ENCODE results near the gene ZNF668.
"Not testable (repeated sequence)": the region's sequence is repeated elsewhere in the genome, so short reads cannot be mapped to it uniquely, and the experiment has no call there.

The ZNF668 gene

GRCh38 chr16:31061126-31061812, 12.8 kb downstream of the ZNF668 start:
- DNase-seq (ENCODE audit: low read depth in 2 of 3, low spot score in 2 of 3) = no peak

- DNase-seq (ENCODE audit: low read depth in 2 of 3, low spot score in 2 of 3) = no peak
Measured at GRCh38 chr16:31055613-31056012, 18.4 kb downstream of the ZNF668 start.

- DNase-seq (ENCODE audit: low read depth in 2 of 3, low spot score in 2 of 3) = no peak
Measured at GRCh38 chr16:31052114-31052513, 21.9 kb downstream of the ZNF668 start.

GRCh38 chr16:31050280-31051030, 23.6 kb downstream of the ZNF668 start:
- DNase-seq (ENCODE audit: low read depth in 2 of 3, low spot score in 2 of 3) = no peak

GRCh38 chr16:31043898-31044481, 30.1 kb downstream of the ZNF668 start:
- DNase-seq (ENCODE audit: low read depth in 2 of 3, low spot score in 2 of 3) = no peak

- no peak for DNase-seq (ENCODE audit: low read depth in 2 of 3, low spot score in 2 of 3)
Measured at GRCh38 chr16:31043352-31043751, 30.7 kb downstream of the ZNF668 start.

- no peak for DNase-seq (ENCODE audit: low read depth in 2 of 3, low spot score in 2 of 3)
Measured at GRCh38 chr16:31042866-31043265, 31.2 kb downstream of the ZNF668 start.

GRCh38 chr16:31038993-31039392, 35.0 kb downstream of the ZNF668 start:
- DNase-seq (ENCODE audit: low read depth in 2 of 3, low spot score in 2 of 3) = no peak

GRCh38 chr16:31036691-31037090, 37.3 kb downstream of the ZNF668 start:
- DNase-seq (ENCODE audit: low read depth in 2 of 3, low spot score in 2 of 3) = no peak

GRCh38 chr16:31033709-31034492, 40.1 kb downstream of the ZNF668 start:
- peak; percentile 71 to 72 (median 72) for DNase-seq (ENCODE audit: low read depth in 2 of 3, low spot score in 2 of 3)

- peak; percentile 90 to 92 (median 92) for DNase-seq (ENCODE audit: low read depth in 2 of 3, low spot score in 2 of 3)
Measured at GRCh38 chr16:31032736-31033708, 41.0 kb downstream of the ZNF668 start, which contains the start of gene STX4. Gene STX4, plus strand, starts transcription at chr16:31033558. Its CDS starts 248 bp downstream, at chr16:31033806.

GRCh38 chr16:31031276-31031675, 42.8 kb downstream of the ZNF668 start:
- no peak for DNase-seq (ENCODE audit: low read depth in 2 of 3, low spot score in 2 of 3)

GRCh38 chr16:31029272-31029671, 44.8 kb downstream of the ZNF668 start:
- no peak for DNase-seq (ENCODE audit: low read depth in 2 of 3, low spot score in 2 of 3)

- DNase-seq (ENCODE audit: low read depth in 2 of 3, low spot score in 2 of 3) = no peak
Measured at GRCh38 chr16:31025339-31025738, 48.7 kb downstream of the ZNF668 start.

- DNase-seq (ENCODE audit: low read depth in 2 of 3, low spot score in 2 of 3) = no peak
Measured at GRCh38 chr16:31023627-31024226, 50.3 kb downstream of the ZNF668 start.

- no peak for DNase-seq (ENCODE audit: low read depth in 2 of 3, low spot score in 2 of 3)
Measured at GRCh38 chr16:31023252-31023602, 50.8 kb downstream of the ZNF668 start.

- no peak for DNase-seq (ENCODE audit: low read depth in 2 of 3, low spot score in 2 of 3)
Measured at GRCh38 chr16:31022544-31023251, 51.3 kb downstream of the ZNF668 start.

- DNase-seq (ENCODE audit: low read depth in 2 of 3, low spot score in 2 of 3) = no peak
Measured at GRCh38 chr16:31020536-31020935, 53.5 kb downstream of the ZNF668 start.

- DNase-seq (ENCODE audit: low read depth in 2 of 3, low spot score in 2 of 3) = not testable (repeated sequence)
Measured at GRCh38 chr16:31017756-31018155, 56.3 kb downstream of the ZNF668 start.

Data from activated CD8-positive, alpha-beta memory T cell treated with anti-CD3 and anti-CD28 coated beads for 48 hours (primary cell).